Fibroblast of peridontal ligament (primary cell): Measurements from ENCODE around the gene CSNK2B.
A peak's percentile ranks its signal among the peaks of the same experiment; 100 is the strongest.

Experiments used
- DNase-seq: peaks from one replicate; pipeline ENCODE4 v3.0.0-alpha.2; 2010; ENCODE audit errors: extremely low read depth

CSNK2B gene

GRCh38 chr6:31660381-31661261, 5.3 kb upstream of the CSNK2B start, which contains the start of gene C6orf47:
TSS of gene C6orf47 (minus strand) at chr6:31660778. CDS start at chr6:31659947, 831 bp downstream.
- DNase-seq, result peak; percentile 65

- DNase-seq, result no peak
Measured at GRCh38 chr6:31661262-31662123, 4.4 kb upstream of the CSNK2B start.

GRCh38 chr6:31662124-31662723, 3.7 kb upstream of the CSNK2B start:
- DNase-seq, result no peak

GRCh38 chr6:31663126-31663960, 2.5 kb upstream of the CSNK2B start:
- DNase-seq, result peak; percentile 51

- peak; percentile 59 for DNase-seq
Measured at GRCh38 chr6:31663961-31664789, 1.7 kb upstream of the CSNK2B start.

- DNase-seq, result peak; percentile 96
Measured at GRCh38 chr6:31664790-31665500, 935 bp upstream of the CSNK2B start, which contains the start of gene GPANK1. TSS of gene GPANK1 (minus strand) at chr6:31664997. CDS start at chr6:31664478, 519 bp downstream.

- no peak for DNase-seq
Measured at GRCh38 chr6:31666337-31666965, 571 bp downstream of the CSNK2B start.

GRCh38 chr6:31669676-31670075, 3.8 kb downstream of the CSNK2B start, which contains the start of gene LY6G5B:
TSS of gene LY6G5B (plus strand) at chr6:31669976. CDS start at chr6:31670951, 975 bp downstream.
- no peak for DNase-seq

- DNase-seq, result no peak
Measured at GRCh38 chr6:31676322-31676903, 10.5 kb downstream of the CSNK2B start.

- DNase-seq, result no peak
Measured at GRCh38 chr6:31676904-31677303, 11.0 kb downstream of the CSNK2B start.

- DNase-seq, result no peak
Measured at GRCh38 chr6:31677955-31678354, 12.1 kb downstream of the CSNK2B start.

GRCh38 chr6:31680226-31681134, 14.6 kb downstream of the CSNK2B start, which contains the start of gene LY6G5C:
TSS of gene LY6G5C (minus strand) at chr6:31681067. CDS start at chr6:31680373, 694 bp downstream.
- DNase-seq, result peak; percentile 96

GRCh38 chr6:31681135-31681671, 15.3 kb downstream of the CSNK2B start:
- DNase-seq, result no peak

- DNase-seq, result no peak
Measured at GRCh38 chr6:31683591-31683990, 17.7 kb downstream of the CSNK2B start.

GRCh38 chr6:31686483-31686882, 20.6 kb downstream of the CSNK2B start:
- DNase-seq, result no peak

- DNase-seq, result no peak
Measured at GRCh38 chr6:31687321-31687720, 21.4 kb downstream of the CSNK2B start.
